Measurements from ENCODE around the gene MAP3K9.
"Not testable (repeated sequence)": the region's sequence is repeated elsewhere in the genome, so short reads cannot be mapped to it uniquely, and the experiment has no call there.

Gene MAP3K9

GRCh38 chr14:70809225-70810219, at the start of gene MAP3K9:
MAP3K9 (minus strand) TSS chr14:70809513; CDS start chr14:70809171, 342 bp downstream.
- peak; percentile 99 for DNase-seq (ENCODE audit: low spot score)

- DNase-seq (ENCODE audit: low spot score), result no peak
These were observed 49.3 kb upstream of the MAP3K9 start for GRCh38 chr14:70858641-70859040.

GRCh38 chr14:70857496-70857890, 48.2 kb upstream of the MAP3K9 start:
- no peak for DNase-seq (ENCODE audit: low spot score)

- DNase-seq (ENCODE audit: low spot score), result no peak
These were observed 47.7 kb upstream of the MAP3K9 start for GRCh38 chr14:70856851-70857495.

- DNase-seq (ENCODE audit: low spot score), result no peak
These were observed 46.2 kb upstream of the MAP3K9 start for GRCh38 chr14:70855486-70855885.

- not testable (repeated sequence) for DNase-seq (ENCODE audit: low spot score)
These were observed 44.3 kb upstream of the MAP3K9 start for GRCh38 chr14:70853658-70854057.

- DNase-seq (ENCODE audit: low spot score), result no peak
These were observed 38.2 kb upstream of the MAP3K9 start for GRCh38 chr14:70847406-70848090.

GRCh38 chr14:70845601-70846000, 36.3 kb upstream of the MAP3K9 start:
- no peak for DNase-seq (ENCODE audit: low spot score)

GRCh38 chr14:70842851-70843462, 33.6 kb upstream of the MAP3K9 start:
- no peak for DNase-seq (ENCODE audit: low spot score)

GRCh38 chr14:70838076-70838475, 28.8 kb upstream of the MAP3K9 start:
- DNase-seq (ENCODE audit: low spot score), result no peak

GRCh38 chr14:70836946-70837345, 27.6 kb upstream of the MAP3K9 start:
- no peak for DNase-seq (ENCODE audit: low spot score)

- DNase-seq (ENCODE audit: low spot score), result no peak
These were observed 24.6 kb upstream of the MAP3K9 start for GRCh38 chr14:70833884-70834283.

GRCh38 chr14:70832561-70833305, 23.4 kb upstream of the MAP3K9 start:
- DNase-seq (ENCODE audit: low spot score), result no peak

GRCh38 chr14:70830998-70831781, 21.9 kb upstream of the MAP3K9 start:
- DNase-seq (ENCODE audit: low spot score), result no peak

- no peak for DNase-seq (ENCODE audit: low spot score)
These were observed 18.9 kb upstream of the MAP3K9 start for GRCh38 chr14:70828188-70828587.

GRCh38 chr14:70827752-70828151, 18.4 kb upstream of the MAP3K9 start:
- DNase-seq (ENCODE audit: low spot score), result no peak

- DNase-seq (ENCODE audit: low spot score), result no peak
These were observed 18.0 kb upstream of the MAP3K9 start for GRCh38 chr14:70827347-70827746.

- no peak for DNase-seq (ENCODE audit: low spot score)
These were observed 14.0 kb upstream of the MAP3K9 start for GRCh38 chr14:70823281-70823680.

GRCh38 chr14:70822530-70823185, 13.3 kb upstream of the MAP3K9 start:
- no peak for DNase-seq (ENCODE audit: low spot score)
